NCI-H446 (cell line): ENCODE results near the gene ACD.

ENCODE experiments used
- DNase-seq, 2 experiments: peaks; one replicate each; lab custom pipeline; 2025; lab: John Stamatoyannopoulos, UW

Gene ACD

GRCh38 chr16:67675999-67676398 lies 15.9 kb upstream of the ACD start:
- no peak for DNase-seq

DNA sequence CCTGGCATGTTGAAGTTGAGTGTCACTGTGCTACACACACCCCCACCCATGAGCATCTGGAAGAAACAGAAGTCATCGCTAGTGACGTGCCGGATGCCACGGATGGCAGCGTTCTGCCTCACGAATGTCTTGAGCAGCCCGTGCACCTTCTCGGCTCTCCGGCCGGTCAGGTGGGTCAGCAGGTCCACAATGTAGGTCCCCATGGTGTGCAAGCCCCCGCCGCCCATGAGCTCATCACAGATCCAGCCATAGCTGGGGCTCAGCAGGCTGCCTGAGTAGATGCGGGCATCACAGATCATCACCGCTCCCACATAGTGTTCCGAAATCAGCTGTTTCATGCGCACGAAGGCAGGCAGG lies 15.5 kb upstream of the ACD start:
- no peak for DNase-seq

DNA sequence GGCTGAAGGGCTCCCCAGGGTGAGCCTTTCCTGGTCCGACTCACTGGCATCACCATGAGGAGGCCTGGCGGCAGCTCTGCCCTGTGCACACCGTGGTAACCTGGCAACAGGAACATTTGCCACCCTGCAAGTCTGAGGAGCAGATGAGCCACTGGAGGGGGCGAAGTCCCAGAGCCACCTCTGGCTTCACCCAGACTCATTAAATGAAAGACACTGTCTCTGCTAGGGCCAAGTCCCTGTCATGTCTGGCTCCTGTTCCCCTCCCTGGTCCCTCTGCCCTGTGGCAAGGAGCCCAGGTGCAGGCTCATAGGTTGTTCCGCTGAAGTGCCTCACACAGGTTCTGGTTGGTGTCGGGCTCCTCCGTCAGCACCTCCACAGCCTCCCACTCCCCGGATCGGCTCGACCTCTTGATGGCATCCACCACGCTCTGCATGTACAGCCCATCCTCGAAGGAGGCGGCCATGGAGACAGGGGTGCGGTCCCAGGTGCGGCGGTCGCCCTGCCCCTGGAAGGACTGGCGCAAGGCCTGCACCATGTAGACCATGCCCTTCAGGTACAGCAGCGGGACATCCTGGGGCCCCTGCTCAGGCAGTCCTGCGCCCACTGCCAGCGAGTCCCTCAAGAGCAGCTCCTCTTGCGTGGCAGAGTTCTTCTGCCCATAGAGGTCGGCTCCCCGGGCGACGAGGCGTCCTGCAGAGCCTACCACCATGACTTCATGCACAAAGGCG lies 15.0 kb upstream of the ACD start:
- DNase-seq, result no peak

DNA sequence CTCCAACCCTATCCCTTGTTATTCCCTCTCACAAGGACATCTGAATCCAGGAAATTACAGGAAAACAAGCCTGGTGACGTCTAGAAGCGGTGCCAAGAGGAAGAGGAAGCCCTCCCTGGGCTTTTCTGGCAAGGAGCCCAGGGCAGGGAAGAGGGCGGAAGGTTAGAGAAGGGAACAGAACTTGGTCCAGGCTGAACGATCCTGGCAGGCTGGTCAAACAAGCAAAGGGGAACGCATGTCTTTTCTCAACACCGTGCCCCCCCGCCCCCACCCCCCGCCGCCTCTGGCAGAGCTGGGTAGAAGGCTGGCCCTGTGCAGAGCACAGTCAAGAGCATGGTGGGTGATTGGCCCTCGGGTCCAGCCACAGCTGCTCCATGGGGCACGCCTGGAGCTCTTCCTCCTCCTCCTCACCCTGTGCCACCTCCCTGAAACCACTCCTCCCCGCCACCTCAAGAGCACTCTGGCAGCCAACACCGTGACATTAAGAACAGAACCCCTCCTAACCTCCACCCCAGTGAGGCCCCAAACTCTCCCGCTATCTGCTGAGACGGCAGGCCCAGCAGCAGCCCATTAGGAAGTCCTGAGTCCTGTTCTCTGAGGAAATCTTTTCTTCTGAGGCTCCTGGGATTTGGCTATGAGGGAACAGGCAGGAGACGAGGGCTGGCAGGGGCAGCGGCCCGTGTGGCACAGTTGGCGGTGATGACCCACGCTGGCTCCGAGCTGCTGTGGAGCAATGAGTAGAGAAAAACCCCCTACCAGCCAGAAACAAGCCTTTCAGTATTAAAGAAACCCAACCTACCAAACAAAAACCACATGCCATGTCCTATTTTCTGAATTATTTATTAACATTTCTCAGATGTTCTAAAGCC lies 13.9 kb upstream of the ACD start:
- DNase-seq, result peak in 1 of 2 experiments; percentile 27

- DNase-seq, result peak; percentile 10 to 48
These were observed 12.9 kb upstream of the ACD start for GRCh38 chr16:67672739-67673662.

- DNase-seq, result no peak
These were observed 12.2 kb upstream of the ACD start for GRCh38 chr16:67672306-67672705.

GRCh38 chr16:67669499-67670101 lies 9.5 kb upstream of the ACD start:
- no peak for DNase-seq

DNA sequence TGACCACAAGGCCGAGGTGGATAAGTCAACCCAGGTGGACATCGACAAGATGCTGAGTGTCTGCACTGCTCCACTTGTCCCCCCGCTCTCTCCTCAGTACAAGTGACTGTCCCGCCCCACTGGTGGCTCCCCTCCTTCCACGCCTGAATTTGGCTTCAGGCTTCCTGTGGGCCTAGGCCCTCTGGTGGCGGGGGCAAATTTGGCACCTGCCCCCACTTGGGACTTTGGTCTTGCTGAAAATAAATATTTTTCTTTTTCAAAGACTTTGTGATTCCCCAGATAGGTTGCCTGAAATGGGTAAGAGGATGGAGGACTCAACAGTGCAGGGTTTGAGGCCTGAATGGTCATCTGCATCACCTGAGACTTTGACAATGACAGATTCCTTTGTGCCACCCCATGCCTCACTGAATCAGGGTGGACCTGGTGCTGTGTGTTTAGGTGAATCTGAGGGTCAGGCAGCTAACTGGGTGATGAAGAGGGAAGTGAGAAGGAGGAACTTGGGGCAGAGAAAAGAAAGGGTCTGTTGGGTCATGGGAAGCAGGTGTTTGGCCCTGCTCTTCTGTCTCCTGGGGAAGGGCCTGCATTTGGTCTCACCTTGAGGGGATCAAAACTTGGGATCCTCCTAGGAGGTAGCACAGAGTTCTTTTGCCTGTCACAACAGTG lies 8.6 kb upstream of the ACD start:
- DNase-seq, result no peak

- peak; percentile 51 to 93 for DNase-seq
These were observed 7.9 kb upstream of the ACD start for GRCh38 chr16:67667817-67668494.

DNA sequence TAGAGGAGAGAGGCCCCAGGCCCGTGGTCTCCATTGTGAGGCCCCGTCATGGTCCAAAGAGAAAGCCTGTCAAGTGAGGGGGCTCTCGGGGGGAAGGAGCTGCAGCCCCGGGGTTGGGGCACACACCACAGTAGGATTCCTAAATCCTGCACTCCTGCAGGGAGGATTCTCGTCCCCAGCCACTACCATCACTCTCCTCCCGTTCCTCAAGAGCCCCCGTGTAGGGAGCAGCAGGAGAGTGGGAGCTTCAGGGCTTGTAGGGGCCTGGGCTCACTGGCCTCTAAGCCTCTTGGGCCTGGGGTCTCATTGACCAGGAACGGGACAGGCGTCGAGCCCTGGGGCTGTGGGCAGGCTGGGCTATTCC lies 7.4 kb upstream of the ACD start:
- DNase-seq, result no peak

DNA sequence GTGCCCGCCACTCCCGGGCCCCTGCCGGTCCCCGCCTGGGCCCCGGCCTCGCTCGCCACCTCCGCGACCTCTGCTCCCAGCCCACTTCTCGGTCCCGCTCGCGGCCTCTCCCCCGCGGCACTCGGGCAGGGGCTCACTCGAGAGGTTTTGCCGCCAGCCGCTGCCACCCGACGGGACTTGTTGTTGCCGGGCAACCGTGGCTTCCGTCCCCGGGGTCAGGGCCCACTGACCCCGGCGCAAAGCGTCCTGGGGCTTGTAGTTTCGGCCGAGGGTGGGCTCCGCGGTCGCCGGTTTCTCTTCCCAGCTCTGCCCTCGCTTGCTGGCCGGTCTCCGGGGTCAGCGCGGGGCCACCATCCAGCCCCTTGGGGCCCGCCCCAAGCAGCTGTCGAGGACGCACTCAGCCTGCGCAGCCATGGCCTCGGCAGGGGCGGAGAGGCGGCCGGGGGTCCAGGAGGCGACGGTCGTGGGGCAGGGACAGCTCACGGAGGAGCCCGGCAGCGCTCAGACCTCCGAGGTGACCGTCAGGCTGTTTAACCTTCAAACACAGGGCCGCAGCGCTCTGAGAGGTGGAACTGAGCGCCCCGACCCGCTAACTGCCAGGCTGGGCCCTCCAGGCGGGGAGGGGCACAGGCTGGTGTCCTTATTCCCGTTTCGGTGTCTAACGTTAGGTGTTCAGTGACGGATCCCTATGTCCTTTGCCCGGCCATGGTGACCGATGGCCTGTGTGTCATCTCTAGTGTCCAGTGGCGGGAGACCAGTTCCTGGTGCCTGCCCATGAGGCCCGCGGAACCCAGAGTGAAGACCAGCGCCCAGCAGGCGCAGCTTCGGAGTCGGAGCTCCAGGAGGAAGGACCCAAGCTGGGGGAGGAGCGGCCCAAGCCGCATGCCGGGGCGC lies 6.7 kb upstream of the ACD start, which contains the start of the genes C16orf86 and ENKD1:
Gene C16orf86, plus strand, starts transcription at position 256 of the 894 bp plus-strand sequence. Its CDS starts 157 bp downstream, at position 413.
Gene ENKD1, minus strand, starts transcription at position 192 of the 894 bp plus-strand sequence. CDS start 308 bp downstream, outside the sequence.
- DNase-seq, result peak in 1 of 2 experiments; percentile 71

DNA sequence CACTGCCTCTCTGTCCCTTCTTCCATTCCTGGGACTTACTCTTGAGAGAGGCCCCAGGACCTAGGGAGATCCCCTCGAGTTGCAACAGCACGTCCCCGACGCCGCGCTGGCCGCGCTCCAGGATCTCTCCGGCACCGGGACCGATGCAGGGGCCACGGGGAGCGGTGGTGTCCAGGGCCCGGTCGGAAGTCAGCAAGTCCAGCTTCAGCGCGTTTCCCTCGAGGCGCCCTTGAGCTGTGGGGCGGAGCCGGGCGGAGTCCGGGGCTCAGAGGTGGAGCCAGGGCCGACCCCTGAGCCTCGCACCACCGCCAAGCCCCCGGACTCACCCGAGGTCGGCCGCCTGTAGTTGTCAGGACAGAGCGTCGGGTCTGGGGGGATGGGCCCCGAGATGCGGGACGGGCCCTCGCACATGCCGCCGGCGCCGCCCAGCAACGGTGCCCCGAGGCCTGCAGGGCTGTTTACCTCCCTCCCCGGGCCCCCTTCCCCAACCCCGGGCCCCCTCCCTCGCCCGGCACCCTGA lies 6.0 kb upstream of the ACD start:
- DNase-seq, result no peak

DNA sequence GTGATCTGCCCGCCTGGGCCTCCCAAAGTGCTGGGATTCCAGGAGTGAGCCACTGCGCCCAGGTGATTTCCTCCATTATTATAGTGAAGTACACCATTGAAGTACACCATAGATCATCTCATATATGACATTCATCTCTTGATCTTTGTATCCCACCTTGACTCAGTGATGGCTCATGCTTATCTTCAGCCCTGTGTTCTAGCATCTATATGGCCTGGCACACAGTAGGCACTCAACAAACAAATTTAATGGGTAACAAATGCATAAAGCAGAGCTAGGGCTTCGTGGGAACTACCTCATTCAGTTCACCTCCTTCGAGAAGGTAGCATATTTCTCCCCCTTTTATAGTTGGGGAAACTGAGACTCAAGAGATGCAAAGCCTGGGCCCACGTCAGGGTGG lies 5.5 kb upstream of the ACD start:
- no peak for DNase-seq

DNA sequence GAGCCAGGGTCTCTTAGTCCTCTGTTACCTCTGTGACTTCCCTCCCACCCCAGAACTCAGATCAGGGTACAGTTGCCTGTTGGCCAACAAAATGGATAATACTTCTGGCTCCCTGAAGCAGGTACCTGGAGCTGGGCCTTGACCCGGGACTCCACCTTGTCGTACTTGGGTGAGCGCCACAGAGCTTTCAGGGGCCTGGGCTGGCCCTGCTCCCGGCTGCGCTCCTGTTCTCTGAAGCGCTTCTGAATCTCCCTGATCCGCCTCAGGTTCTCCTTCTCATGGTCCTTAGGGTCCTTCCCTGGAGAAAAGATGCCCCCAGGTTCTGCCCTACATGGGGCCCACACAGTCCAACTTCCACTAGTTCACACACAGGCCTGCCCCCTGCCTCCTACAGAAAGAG lies 4.8 kb upstream of the ACD start:
- no peak for DNase-seq

- DNase-seq, result no peak
These were observed 4.2 kb upstream of the ACD start for GRCh38 chr16:67664258-67664657.

- DNase-seq, result no peak
These were observed 3.8 kb upstream of the ACD start for GRCh38 chr16:67663877-67664222.

- no peak for DNase-seq
These were observed 3.3 kb upstream of the ACD start for GRCh38 chr16:67663151-67663876.

DNA sequence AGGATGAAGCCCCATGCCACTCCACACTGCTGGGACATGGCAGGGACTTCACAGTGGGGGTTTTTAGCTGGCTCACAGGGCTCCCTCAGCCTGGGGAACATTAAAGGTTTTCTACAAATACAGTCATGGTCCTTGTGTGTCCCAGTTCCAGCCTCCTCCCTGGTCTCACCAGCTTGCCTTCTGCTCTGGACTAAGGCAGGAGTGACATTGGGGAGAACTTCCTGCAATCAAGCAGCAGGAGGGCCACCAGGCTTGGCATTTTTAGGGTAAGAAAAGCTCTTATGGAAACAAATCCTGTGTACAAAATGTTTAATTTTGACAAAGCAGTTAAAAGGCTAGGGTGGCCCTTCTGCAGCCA lies 2.6 kb upstream of the ACD start:
- no peak for DNase-seq
